ENCODE results near the gene RPS8. TPM values are rescaled to one million over a fixed set of nuclear protein-coding genes. Genes with fewer than 3 reads are reported as not detected.

Gene RPS8
- total RNA-seq, 1 donor from 2014 or later = 1,179 TPM

- Mint-ChIP-seq H3K4me1 (ENCODE audit: low read depth) (peaks cover 55% of the 10 kb centered on the region), H3K27me3 (ENCODE audit: low read depth) (no peaks in the 10 kb centered on the region), H3K9me3 (ENCODE audit: low read depth) (no peaks in the 10 kb centered on the region), H3K36me3 (ENCODE audit: low read depth) (peaks cover 23% of the 10 kb centered on the region), H3K27ac (ENCODE audit: unreplicated experiment) (peak overlapping the region; percentile 88), H3K4me3 (ENCODE audit: unreplicated experiment) (peak overlapping the region; percentile 6)
- no peak for DNase-seq (ENCODE audit: low spot score)
- no peak for TF ChIP-seq CTCF (IDR thresholded peaks at IDR 0.05)
Measured at GRCh38 chr1:44803062-44803311, 27.6 kb downstream of the RPS8 start.

GRCh38 chr1:44803312-44804095 lies 28.2 kb downstream of the RPS8 start:
- H3K27ac Mint-ChIP-seq (ENCODE audit: unreplicated experiment) = peak overlapping the region; percentile 88
- H3K9me3 Mint-ChIP-seq (ENCODE audit: low read depth) = no peaks in the 10 kb centered on the region
- no peaks in the 10 kb centered on the region for H3K27me3 Mint-ChIP-seq (ENCODE audit: low read depth)
- peaks cover 61% of the 10 kb centered on the region for H3K4me1 Mint-ChIP-seq (ENCODE audit: low read depth)
- H3K36me3 Mint-ChIP-seq (ENCODE audit: low read depth) = peaks cover 23% of the 10 kb centered on the region
- no peak for TF ChIP-seq CTCF (IDR thresholded peaks at IDR 0.05)
- peak overlapping the region; percentile 6 for H3K4me3 Mint-ChIP-seq (ENCODE audit: unreplicated experiment)
- DNase-seq (ENCODE audit: low spot score) = peak; percentile 79

GRCh38 chr1:44805311-44806024 lies 30.1 kb downstream of the RPS8 start:
- Mint-ChIP-seq H3K4me3 (ENCODE audit: unreplicated experiment) (no peak overlapping the region), H3K36me3 (ENCODE audit: low read depth) (peaks cover 23% of the 10 kb centered on the region), H3K27ac (ENCODE audit: unreplicated experiment) (peak overlapping the region; percentile 80), H3K9me3 (ENCODE audit: low read depth) (no peaks in the 10 kb centered on the region), H3K4me1 (ENCODE audit: low read depth) (peaks cover 72% of the 10 kb centered on the region), H3K27me3 (ENCODE audit: low read depth) (no peaks in the 10 kb centered on the region)
- TF ChIP-seq CTCF (IDR thresholded peaks at IDR 0.05) = peak; percentile 29
- peak; percentile 81 for DNase-seq (ENCODE audit: low spot score)

GRCh38 chr1:44806025-44806703 lies 30.8 kb downstream of the RPS8 start:
- Mint-ChIP-seq H3K27me3 (ENCODE audit: low read depth) (no peaks in the 10 kb centered on the region), H3K27ac (ENCODE audit: unreplicated experiment) (peak overlapping the region; percentile 100), H3K36me3 (ENCODE audit: low read depth) (peaks cover 21% of the 10 kb centered on the region), H3K9me3 (ENCODE audit: low read depth) (no peaks in the 10 kb centered on the region), H3K4me1 (ENCODE audit: low read depth) (peaks cover 77% of the 10 kb centered on the region), H3K4me3 (ENCODE audit: unreplicated experiment) (no peak overlapping the region)
- TF ChIP-seq CTCF (IDR thresholded peaks at IDR 0.05) = no peak
- DNase-seq (ENCODE audit: low spot score) = peak; percentile 93

- no peaks in the 10 kb centered on the region for H3K9me3 Mint-ChIP-seq (ENCODE audit: low read depth)
- H3K4me3 Mint-ChIP-seq (ENCODE audit: unreplicated experiment) = peak within 1 kb of the TSS; percentile 76
- no peaks in the 10 kb centered on the region for H3K27me3 Mint-ChIP-seq (ENCODE audit: low read depth)
- H3K4me1 Mint-ChIP-seq (ENCODE audit: low read depth) = peaks cover 79% of the 10 kb centered on the region
- peak within 1 kb of the TSS; percentile 100 for H3K27ac Mint-ChIP-seq (ENCODE audit: unreplicated experiment)
- no peak for TF ChIP-seq CTCF (IDR thresholded peaks at IDR 0.05)
- peak; percentile 50 for DNase-seq (ENCODE audit: low spot score)
- peaks cover 19% of the 10 kb centered on the region for H3K36me3 Mint-ChIP-seq (ENCODE audit: low read depth)
Measured at GRCh38 chr1:44806704-44807363, 31.5 kb downstream of the RPS8 start, which contains the start of gene DYNLT4. Gene DYNLT4, minus strand, starts transcription at chr1:44807351. Its CDS starts 683 bp downstream, at chr1:44806668.
